ENCODE data around the gene DNAH12. TPM values are rescaled to one million over a fixed set of nuclear protein-coding genes. Genes with fewer than 3 reads are reported as not detected.

The DNAH12 gene
- total and polyA plus RNA-seq, 2 of the 13 experiments (the other 11 are each of a cell fraction or from before 2014, with no cell fraction given): 0.11 TPM

- no peak; the same call in 1 of the 2 replicates for TF ChIP-seq ZNF362 (CRISPR knock-in tag; IDR thresholded peaks at IDR 0.05; ENCODE audit: borderline replicate concordance)
- peak; percentile 31; the same call in 1 of the 2 replicates for TF ChIP-seq ZKSCAN1 (IDR thresholded peaks at IDR 0.05; ENCODE audit: low read length)
- peak; percentile 55; the same call in 1 of the 2 replicates for TF ChIP-seq AHDC1 (CRISPR knock-in tag; IDR thresholded peaks at IDR 0.05; ENCODE audit: borderline replicate concordance)
- 0 out of 2 replicates have a peak, but pooled peaks have one; percentile 20 for TF ChIP-seq JUND (CRISPR knock-in tag; IDR thresholded peaks at IDR 0.05)
- peak; percentile 69; the same call in 1 of the 2 replicates for TF ChIP-seq RCOR2 (CRISPR knock-in tag; IDR thresholded peaks at IDR 0.05)
- TF ChIP-seq HDAC1 (CRISPR knock-in tag; IDR thresholded peaks at IDR 0.05): peak; percentile 93
- TF ChIP-seq XBP1 (CRISPR knock-in tag; IDR thresholded peaks at IDR 0.05): peak; percentile 75; the same call in 1 of the 2 replicates
- TF ChIP-seq ZNF317 (CRISPR knock-in tag; IDR thresholded peaks at IDR 0.05): no peak; the same call in 1 of the 2 replicates
- peak; percentile 62; the same call in 1 of the 2 replicates for TF ChIP-seq ZNF263 (CRISPR knock-in tag; IDR thresholded peaks at IDR 0.05)
- no peak for TF ChIP-seq ZNF619 (CRISPR knock-in tag; IDR thresholded peaks at IDR 0.05)
- peak; percentile 42; the same call in 1 of the 2 replicates for TF ChIP-seq FOXO1 (CRISPR knock-in tag; IDR thresholded peaks at IDR 0.05)
- TF ChIP-seq ZIK1 (CRISPR knock-in tag; IDR thresholded peaks at IDR 0.05; ENCODE audit: borderline replicate concordance, low read depth): peak; percentile 69; the same call in 1 of the 2 replicates
- peak; percentile 58 for TF ChIP-seq AKAP8 (CRISPR knock-in tag; IDR thresholded peaks at IDR 0.05)
- peak; percentile 91 for TF ChIP-seq SALL1 (CRISPR knock-in tag; IDR thresholded peaks at IDR 0.05)
- TF ChIP-seq PHF8 (CRISPR knock-in tag; IDR thresholded peaks at IDR 0.05): peak; percentile 99
- TF ChIP-seq ZNF772 (CRISPR knock-in tag; IDR thresholded peaks at IDR 0.05): peak; percentile 71
- no peak; the same call in 1 of the 2 replicates for TF ChIP-seq ZNF773 (CRISPR knock-in tag; IDR thresholded peaks at IDR 0.05; ENCODE audit: borderline replicate concordance)
- no peak for TF ChIP-seq SRSF4 (IDR thresholded peaks at IDR 0.05; ENCODE audit: low read depth, low read length, poor library complexity, severe bottlenecking)
- peak; percentile 28; the same call in 1 of the 2 replicates for TF ChIP-seq ZNF572 (CRISPR knock-in tag; IDR thresholded peaks at IDR 0.05)
- no peak for TF ChIP-seq ZNF577 (CRISPR knock-in tag; IDR thresholded peaks at IDR 0.05; ENCODE audit: borderline replicate concordance, low read depth)
- peak; percentile 49; the same call in 1 of the 2 replicates for TF ChIP-seq FOXP4 (CRISPR knock-in tag; IDR thresholded peaks at IDR 0.05)
- TF ChIP-seq POLR2AphosphoS5 (IDR thresholded peaks at IDR 0.05; ENCODE audit: low read depth, low read length): peak; percentile 86
Observed at GRCh38 chr3:57555738-57556458, 11.8 kb upstream of the DNAH12 start, which contains the start of gene PDE12 (continued).

Measured in HepG2 (cell line).